ENCODE data around the gene ARRDC5. TPM values are rescaled to one million over a fixed set of nuclear protein-coding genes. Genes with fewer than 3 reads are reported as not detected.
"Not testable (repeated sequence)": the region's sequence is repeated elsewhere in the genome, so short reads cannot be mapped to it uniquely, and the experiment has no call there.

ARRDC5 gene
- total RNA-seq (2014; rRNA removed; shearing (Covaris generic)), result not detected in 2 replicates

GRCh38 chr19:4902796-4903195 lies at the start of gene ARRDC5:
TSS of gene ARRDC5 (minus strand) at chr19:4902896. CDS start at chr19:4902825, 71 bp downstream.
- H3K4me3 ChIP-seq, result no peak within 1 kb of the TSS
- no peak for DNase-seq (ENCODE audit: low read depth in 1 of 2, low spot score in 2 of 2)
- H3K4me1 ChIP-seq (replicated peaks), result no peaks in the 10 kb centered on the region
- no peaks in the 10 kb centered on the region for H3K9me3 ChIP-seq (replicated peaks)
- H3K36me3 ChIP-seq, result no peaks in the 10 kb centered on the region
- H3K27ac ChIP-seq, result no peak within 1 kb of the TSS
- H3K27me3 ChIP-seq (replicated peaks), result no peaks in the 10 kb centered on the region

- Histone ChIP-seq H3K36me3 (peaks cover 99% of the 10 kb centered on the region), H3K27ac (no peak overlapping the region), H3K27me3 (replicated peaks) (no peaks in the 10 kb centered on the region), H3K4me3 (no peak overlapping the region), H3K9me3 (replicated peaks) (no peaks in the 10 kb centered on the region), H3K4me1 (replicated peaks) (no peaks in the 10 kb centered on the region)
- DNase-seq (ENCODE audit: low read depth in 1 of 2, low spot score in 2 of 2), result no peak
Measured at GRCh38 chr19:4951656-4952055, 49.0 kb upstream of the ARRDC5 start.

GRCh38 chr19:4950650-4951049 lies 48.0 kb upstream of the ARRDC5 start:
- not testable (repeated sequence) for DNase-seq (ENCODE audit: low read depth in 1 of 2, low spot score in 2 of 2); H3K27me3 ChIP-seq (replicated peaks); H3K27ac ChIP-seq; H3K4me1 ChIP-seq (replicated peaks); H3K4me3 ChIP-seq; H3K9me3 ChIP-seq (replicated peaks)
- H3K36me3 ChIP-seq, result peaks cover 99% of the 10 kb centered on the region

GRCh38 chr19:4941638-4942169 lies 39.0 kb upstream of the ARRDC5 start:
- H3K36me3 ChIP-seq, result peaks cover 92% of the 10 kb centered on the region
- H3K27ac ChIP-seq; H3K27me3 ChIP-seq (replicated peaks); H3K4me1 ChIP-seq (replicated peaks); DNase-seq (ENCODE audit: low read depth in 1 of 2, low spot score in 2 of 2); H3K9me3 ChIP-seq (replicated peaks); H3K4me3 ChIP-seq: not testable (repeated sequence)

- DNase-seq (ENCODE audit: low read depth in 1 of 2, low spot score in 2 of 2), result no peak
- Histone ChIP-seq H3K27ac (no peak overlapping the region), H3K4me3 (no peak overlapping the region), H3K4me1 (replicated peaks) (no peaks in the 10 kb centered on the region), H3K9me3 (replicated peaks) (no peaks in the 10 kb centered on the region), H3K27me3 (replicated peaks) (no peaks in the 10 kb centered on the region), H3K36me3 (peaks cover 91% of the 10 kb centered on the region)
Measured at GRCh38 chr19:4939466-4939865, 36.8 kb upstream of the ARRDC5 start.

GRCh38 chr19:4938461-4938860 lies 35.8 kb upstream of the ARRDC5 start:
- peaks cover 91% of the 10 kb centered on the region for H3K36me3 ChIP-seq
- not testable (repeated sequence) for H3K27ac ChIP-seq; DNase-seq (ENCODE audit: low read depth in 1 of 2, low spot score in 2 of 2); H3K4me1 ChIP-seq (replicated peaks); H3K27me3 ChIP-seq (replicated peaks); H3K4me3 ChIP-seq; H3K9me3 ChIP-seq (replicated peaks)

- DNase-seq (ENCODE audit: low read depth in 1 of 2, low spot score in 2 of 2), result no peak
- Histone ChIP-seq H3K9me3 (replicated peaks) (no peaks in the 10 kb centered on the region), H3K4me1 (replicated peaks) (peaks cover 17% of the 10 kb centered on the region), H3K36me3 (peaks cover 92% of the 10 kb centered on the region), H3K27ac (no peak overlapping the region), H3K27me3 (replicated peaks) (no peaks in the 10 kb centered on the region), H3K4me3 (no peak overlapping the region)
Measured at GRCh38 chr19:4937060-4937459, 34.4 kb upstream of the ARRDC5 start.

GRCh38 chr19:4935444-4935843 lies 32.7 kb upstream of the ARRDC5 start:
- H3K36me3 ChIP-seq, result peaks cover 92% of the 10 kb centered on the region

GRCh38 chr19:4933528-4933927 lies 30.8 kb upstream of the ARRDC5 start:
- Histone ChIP-seq H3K27ac (no peak overlapping the region), H3K9me3 (replicated peaks) (no peaks in the 10 kb centered on the region), H3K4me1 (replicated peaks) (peaks cover 18% of the 10 kb centered on the region), H3K36me3 (peaks cover 97% of the 10 kb centered on the region), H3K4me3 (no peak overlapping the region), H3K27me3 (replicated peaks) (no peaks in the 10 kb centered on the region)
- peak; percentile 75 for DNase-seq (ENCODE audit: low read depth in 1 of 2, low spot score in 2 of 2)

More at GRCh38 chr19:4935444-4935843, 32.7 kb upstream of the ARRDC5 start:
- H3K27me3 ChIP-seq (replicated peaks), result no peaks in the 10 kb centered on the region
- H3K9me3 ChIP-seq (replicated peaks), result no peaks in the 10 kb centered on the region
- H3K4me3 ChIP-seq, result no peak overlapping the region
- H3K27ac ChIP-seq, result no peak overlapping the region
- no peak for DNase-seq (ENCODE audit: low read depth in 1 of 2, low spot score in 2 of 2)
- H3K4me1 ChIP-seq (replicated peaks), result peaks cover 18% of the 10 kb centered on the region

- peak overlapping the region; percentile 52 for H3K27ac ChIP-seq
- no peaks in the 10 kb centered on the region for H3K27me3 ChIP-seq (replicated peaks)
- no peak for DNase-seq (ENCODE audit: low read depth in 1 of 2, low spot score in 2 of 2)
- H3K4me1 ChIP-seq (replicated peaks), result peaks cover 21% of the 10 kb centered on the region
- no peaks in the 10 kb centered on the region for H3K9me3 ChIP-seq (replicated peaks)
- H3K36me3 ChIP-seq, result peaks cover 97% of the 10 kb centered on the region
- H3K4me3 ChIP-seq, result no peak overlapping the region
Measured at GRCh38 chr19:4932711-4933110, 30.0 kb upstream of the ARRDC5 start.

- Histone ChIP-seq H3K36me3 (peaks cover 96% of the 10 kb centered on the region), H3K27ac (no peak overlapping the region), H3K4me3 (no peak overlapping the region), H3K9me3 (replicated peaks) (no peaks in the 10 kb centered on the region), H3K4me1 (replicated peaks) (peaks cover 40% of the 10 kb centered on the region), H3K27me3 (replicated peaks) (no peaks in the 10 kb centered on the region)
- no peak for DNase-seq (ENCODE audit: low read depth in 1 of 2, low spot score in 2 of 2)
Measured at GRCh38 chr19:4930664-4931063, 28.0 kb upstream of the ARRDC5 start.

GRCh38 chr19:4929186-4929585 lies 26.5 kb upstream of the ARRDC5 start:
- no peak overlapping the region for H3K27ac ChIP-seq
- H3K9me3 ChIP-seq (replicated peaks), result no peaks in the 10 kb centered on the region
- no peaks in the 10 kb centered on the region for H3K27me3 ChIP-seq (replicated peaks)
- no peak overlapping the region for H3K4me3 ChIP-seq
- H3K4me1 ChIP-seq (replicated peaks), result peaks cover 40% of the 10 kb centered on the region
- no peak for DNase-seq (ENCODE audit: low read depth in 1 of 2, low spot score in 2 of 2)
- H3K36me3 ChIP-seq, result peaks cover 96% of the 10 kb centered on the region

- Histone ChIP-seq H3K27ac (no peak overlapping the region), H3K4me1 (replicated peaks) (peaks cover 22% of the 10 kb centered on the region), H3K9me3 (replicated peaks) (no peaks in the 10 kb centered on the region), H3K27me3 (replicated peaks) (no peaks in the 10 kb centered on the region), H3K36me3 (peaks cover 96% of the 10 kb centered on the region), H3K4me3 (no peak overlapping the region)
- DNase-seq (ENCODE audit: low read depth in 1 of 2, low spot score in 2 of 2), result no peak
Measured at GRCh38 chr19:4923276-4923747, 20.6 kb upstream of the ARRDC5 start.

GRCh38 chr19:4922530-4923275 lies 20.0 kb upstream of the ARRDC5 start:
- H3K27me3 ChIP-seq (replicated peaks), result no peaks in the 10 kb centered on the region

More at GRCh38 chr19:4922530-4923275, 20.0 kb upstream of the ARRDC5 start:
- Histone ChIP-seq H3K4me1 (replicated peaks) (peaks cover 19% of the 10 kb centered on the region), H3K27ac (no peak overlapping the region), H3K9me3 (replicated peaks) (no peaks in the 10 kb centered on the region), H3K36me3 (peaks cover 96% of the 10 kb centered on the region), H3K4me3 (no peak overlapping the region)
- no peak for DNase-seq (ENCODE audit: low read depth in 1 of 2, low spot score in 2 of 2)
